Endothelial cell of umbilical vein (primary cell): Measurements from ENCODE around the gene RAPGEF4. TPM values are rescaled to one million over a fixed set of nuclear protein-coding genes. Genes with fewer than 3 reads are reported as not detected.

ENCODE experiments used
- BruUV-seq: library from RNA; stranded (reverse); fragments of 400-500 nt; replicated peaks from 2 replicates; lab custom pipeline; 2021; lab: Mats Ljungman, UMichigan
- CTCF ChIA-PET: fragments of 300-600, 350-600 bp; sonication (Branson Sonifier 250); formaldehyde crosslinking; loops from one replicate; lab custom pipeline; 2021; ENCODE audit warnings: antibody characterized with exemption, inconsistent platforms; lab: Charles Lee
- POLR2A ChIA-PET: fragments of 300-600, 350-600 bp; sonication (Branson Sonifier 250); formaldehyde crosslinking; loops from one replicate; lab custom pipeline; 2021; ENCODE audit warnings: antibody characterized with exemption, inconsistent platforms; lab: Charles Lee
- DNase-seq: peaks from one replicate; pipeline ENCODE4 v3.0.0-alpha.2; 2011; ENCODE audit warnings: low read depth, low spot score
- FAIRE-seq: peaks from 2 replicates; lab custom pipeline; 2011; peaks lifted over from hg19 to GRCh38; lab: Jason Lieb, UNC
- H2AFZ ChIP-seq: 2 replicates; pipeline ENCODE4 v1.6.0; 2012; ENCODE audit warnings: low read depth, low read length, control low read depth, inconsistent platforms
- H3K27ac ChIP-seq: 2 replicates; pipeline ENCODE4 v1.5.1; 2011; ENCODE audit warnings: low read depth, mild to moderate bottlenecking, control low read depth, low read length, moderate library complexity; ENCODE audit not compliant: insufficient read depth
- H3K27me3 ChIP-seq, 2 experiments: 2 replicates each; pipeline versions ENCODE4 v1.6.0 to v1.6.1; 2011; ENCODE audit warnings: low read length in 2 of 2, mixed read lengths in 1 of 2; ENCODE audit not compliant: control insufficient read depth in 2 of 2, insufficient read depth in 2 of 2
- H3K36me3 ChIP-seq, 2 experiments: 2 replicates in 1 of 2; 3 replicates in 1 of 2; pipeline ENCODE4 v1.5.1; 2011; ENCODE audit warnings: low read length in 2 of 2, mild to moderate bottlenecking in 1 of 2, moderate library complexity in 1 of 2; ENCODE audit not compliant: control insufficient read depth in 2 of 2, insufficient read depth in 2 of 2; ENCODE audit errors: extremely low read depth in 1 of 2
- H3K4me1 ChIP-seq: 3 replicates; pipeline ENCODE4 v1.5.1; 2011; ENCODE audit warnings: mild to moderate bottlenecking, low read length; ENCODE audit not compliant: control insufficient read depth, insufficient read depth; ENCODE audit errors: extremely low read depth
- H3K4me2 ChIP-seq: 2 replicates; pipeline ENCODE4 v1.6.1; 2011; ENCODE audit warnings: low read length, control low read depth, mixed read lengths; ENCODE audit not compliant: insufficient read depth
- H3K4me3 ChIP-seq, 3 experiments: fragments of 200-600 bp in 1 of 3; sonication (generic), shearing (Covaris generic) in 1 of 3; replicated peaks in 1 of 3; 2 replicates each; pipeline ENCODE4 v1.5.1; 2011 to 2016; ENCODE audit warnings: control low read depth in 3 of 3, low read length in 3 of 3, mild to moderate bottlenecking in 2 of 3, inconsistent platforms in 1 of 3, low read depth in 1 of 3, moderate library complexity in 1 of 3; ENCODE audit not compliant: insufficient read depth in 1 of 3
- H3K79me2 ChIP-seq: 2 replicates; pipeline ENCODE4 v1.6.0; 2012; ENCODE audit warnings: low read length, inconsistent platforms; ENCODE audit not compliant: control insufficient read depth, insufficient read depth
- H3K9ac ChIP-seq: replicated peaks from 2 replicates; pipeline ENCODE3; 2011; ENCODE audit warnings: low read length, control low read depth; ENCODE audit not compliant: insufficient read depth; ENCODE audit errors: extremely low read depth
- H3K9me1 ChIP-seq: replicated peaks from 3 replicates; pipeline ENCODE4 v1.6.0; 2011; ENCODE audit warnings: mild to moderate bottlenecking, low read length; ENCODE audit not compliant: control insufficient read depth, insufficient read depth; ENCODE audit errors: extremely low read depth
- H3K9me3 ChIP-seq: replicated peaks from 2 replicates; pipeline ENCODE4 v1.5.1; 2012; ENCODE audit warnings: low read length, inconsistent platforms; ENCODE audit not compliant: control insufficient read depth, insufficient read depth
- H4K20me1 ChIP-seq: replicated peaks from 2 replicates; pipeline ENCODE3; 2011; ENCODE audit warnings: mild to moderate bottlenecking, low read length; ENCODE audit not compliant: control insufficient read depth, insufficient read depth; ENCODE audit errors: extremely low read depth
- EZH2 ChIP-seq: IDR thresholded peaks from 2 replicates; pipeline ENCODE4 v1.6.1; 2012; ENCODE audit warnings: borderline replicate concordance, low read depth, mild to moderate bottlenecking, moderate library complexity, low read length, inconsistent platforms; ENCODE audit not compliant: severe bottlenecking
- FOS ChIP-seq: IDR thresholded peaks from 2 replicates; pipeline ENCODE4 v1.6.1; 2011; ENCODE audit warnings: mild to moderate bottlenecking, low read length, moderate library complexity, borderline replicate concordance; ENCODE audit not compliant: insufficient read depth
- GATA2 ChIP-seq: IDR thresholded peaks from 2 replicates; pipeline ENCODE4 v1.7.0; 2011; ENCODE audit warnings: low read depth, mild to moderate bottlenecking, moderate library complexity, mixed read lengths, low read length; ENCODE audit not compliant: insufficient read length, insufficient read depth
- JUN ChIP-seq: IDR thresholded peaks from 2 replicates; pipeline ENCODE4 v1.6.1; 2011; ENCODE audit warnings: borderline replicate concordance, low read depth; ENCODE audit not compliant: insufficient read length, insufficient read depth
- MYC ChIP-seq: IDR thresholded peaks from one replicate; pipeline ENCODE4 v1.6.1; 2011; ENCODE audit warnings: mild to moderate bottlenecking, low read depth, low read length
- POLR2A ChIP-seq: IDR thresholded peaks from 2 replicates; pipeline ENCODE4 v1.6.1; 2012; ENCODE audit warnings: low read depth, mild to moderate bottlenecking, control low read depth, low read length
- POLR2AphosphoS5 ChIP-seq: IDR thresholded peaks from 2 replicates; pipeline ENCODE4 v1.6.1; 2012; ENCODE audit warnings: low read depth, mild to moderate bottlenecking, control low read depth, low read length, moderate library complexity; ENCODE audit not compliant: insufficient read depth
- dilution Hi-C: fragments of 300-500 bp; cut with MboI; formaldehyde crosslinking; loops from one replicate; pipeline ENCODE4 v1.15.0; 2019; ENCODE audit warnings: low sequenced_read_pairs; ENCODE audit not compliant: extremely low pct_ligation_motif_present
- intact Hi-C: fragments of 100-400 bp; cut with micrococcal nuclease; formaldehyde crosslinking; loops from one replicate; pipeline ENCODE4 v1.10.0; 2022
- polyA plus RNA-seq, 4 experiments: library from polyadenylated mRNA; depleted of rRNA in 3 of 4; stranded (reverse) in 3 of 4; unstranded in 1 of 4; fragments of >200 nt; gene quantifications; 2 replicates each; pipeline versions ENCODE4 v1.2.1 to v1.2.3, GENCODE V29; 2011 to 2012; ENCODE audit warnings: missing spikeins in 1 of 4
- total RNA-seq: library from RNA; stranded (reverse); gene quantifications from 2 replicates; pipeline ENCODE4 v1.2.3, GENCODE V29; 2021
- TF ChIP-seq, protein P1 (sequence below), 2 donors: IDR thresholded peaks; 1 replicate in 1 of 2; 2 replicates in 1 of 2; pipeline ENCODE4 v1.5.1; 2011; ENCODE audit warnings: low read length in 2 of 2, mild to moderate bottlenecking in 2 of 2, moderate library complexity in 2 of 2, control low read depth in 1 of 2, inconsistent platforms in 1 of 2, low read depth in 1 of 2; ENCODE audit not compliant: insufficient read depth in 1 of 2; ENCODE audit errors: extremely low read depth in 1 of 2
- TF ChIP-seq, protein P2 (sequence below): IDR thresholded peaks from 2 replicates; pipeline ENCODE4 v1.6.1; 2011; ENCODE audit not compliant: insufficient read depth, insufficient read length

RAPGEF4 gene
- total and polyA plus RNA-seq, 2 donors (not counting 3 experiments of a cell fraction or from before 2014, with no cell fraction given), result 7.2 to 9.2 TPM

DNA sequence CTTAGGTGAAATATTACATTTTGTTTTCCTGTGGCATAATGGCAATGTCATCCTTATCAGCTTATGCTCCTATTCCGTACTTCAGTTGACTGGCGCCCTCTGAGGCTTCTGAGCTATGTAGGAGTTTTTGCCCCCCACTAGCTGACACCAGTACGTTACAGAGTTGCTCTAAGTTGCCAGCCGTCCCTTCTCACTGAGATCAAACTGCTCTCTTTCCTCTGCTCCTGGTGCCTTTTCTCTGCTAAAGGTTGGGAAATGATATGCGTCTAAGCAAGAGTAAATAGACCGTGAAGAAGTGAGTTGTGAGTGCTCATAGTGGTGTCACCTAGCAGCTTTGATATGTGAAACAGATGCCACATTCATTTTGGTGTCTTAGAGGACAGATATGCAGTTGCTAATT is 99.2 kb downstream of the RAPGEF4 start:
- ChIA-PET POLR2A (no interaction called here), CTCF (interaction anchor here (0.8 to 4.7 kb wide), 4 partner anchors 11 to 24 kb away, joined by 3 to 24 read pairs (median 4); no protein-coding TSS in a partner anchor)
- dilution Hi-C loops, result no loop called here
- Histone ChIP-seq H3K9me3 (no peaks in the 10 kb centered on the region), H3K79me2 (no peaks in the 10 kb centered on the region), H4K20me1 (no peaks in the 10 kb centered on the region), H3K36me3 (no peaks in the 10 kb centered on the region), H3K4me3 (no peak overlapping the region), H3K27me3 (no peaks in the 10 kb centered on the region), H3K9me1 (no peaks in the 10 kb centered on the region), H3K4me2 (no peak overlapping the region), H3K9ac (no peak overlapping the region), H2AFZ (no peak overlapping the region), H3K27ac (no peak overlapping the region), H3K4me1 (peaks cover 28% of the 10 kb centered on the region)
- TF ChIP-seq FOS (no peak), POLR2A (no peak), GATA2 (no peak), JUN (no peak), EZH2 (no peak), POLR2AphosphoS5 (no peak), MYC (no peak)
- TF ChIP-seq, protein P1, sequence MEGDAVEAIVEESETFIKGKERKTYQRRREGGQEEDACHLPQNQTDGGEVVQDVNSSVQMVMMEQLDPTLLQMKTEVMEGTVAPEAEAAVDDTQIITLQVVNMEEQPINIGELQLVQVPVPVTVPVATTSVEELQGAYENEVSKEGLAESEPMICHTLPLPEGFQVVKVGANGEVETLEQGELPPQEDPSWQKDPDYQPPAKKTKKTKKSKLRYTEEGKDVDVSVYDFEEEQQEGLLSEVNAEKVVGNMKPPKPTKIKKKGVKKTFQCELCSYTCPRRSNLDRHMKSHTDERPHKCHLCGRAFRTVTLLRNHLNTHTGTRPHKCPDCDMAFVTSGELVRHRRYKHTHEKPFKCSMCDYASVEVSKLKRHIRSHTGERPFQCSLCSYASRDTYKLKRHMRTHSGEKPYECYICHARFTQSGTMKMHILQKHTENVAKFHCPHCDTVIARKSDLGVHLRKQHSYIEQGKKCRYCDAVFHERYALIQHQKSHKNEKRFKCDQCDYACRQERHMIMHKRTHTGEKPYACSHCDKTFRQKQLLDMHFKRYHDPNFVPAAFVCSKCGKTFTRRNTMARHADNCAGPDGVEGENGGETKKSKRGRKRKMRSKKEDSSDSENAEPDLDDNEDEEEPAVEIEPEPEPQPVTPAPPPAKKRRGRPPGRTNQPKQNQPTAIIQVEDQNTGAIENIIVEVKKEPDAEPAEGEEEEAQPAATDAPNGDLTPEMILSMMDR (IDR thresholded peaks at IDR 0.05; ENCODE audit: extremely low read depth in 1 of 2, insufficient read depth in 1 of 2, low read depth in 1 of 2, low read length in 2 of 2), result no peak
- TF ChIP-seq, protein P2, sequence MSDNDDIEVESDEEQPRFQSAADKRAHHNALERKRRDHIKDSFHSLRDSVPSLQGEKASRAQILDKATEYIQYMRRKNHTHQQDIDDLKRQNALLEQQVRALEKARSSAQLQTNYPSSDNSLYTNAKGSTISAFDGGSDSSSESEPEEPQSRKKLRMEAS, result no peak
- FAIRE-seq, result no peak
- intact Hi-C loops, result no loop called here
- BruUV-seq, result no TSS peak
- no peak for DNase-seq
